Astrocyte (in vitro differentiated cells and primary cell): Measurements from ENCODE around the gene FGF12.

Experiments
- CTCF ChIP-seq: IDR thresholded peaks from 2 replicates; pipeline ENCODE4 v1.5.1; 2011; ENCODE audit warnings: low read depth, mild to moderate bottlenecking, inconsistent platforms, low read length, moderate library complexity; ENCODE audit not compliant: insufficient read depth
- EZH2 ChIP-seq: IDR thresholded peaks from 2 replicates; pipeline ENCODE4 v1.6.1; 2012; ENCODE audit warnings: mild to moderate bottlenecking, low read length, inconsistent platforms; ENCODE audit not compliant: insufficient read depth

DNA sequence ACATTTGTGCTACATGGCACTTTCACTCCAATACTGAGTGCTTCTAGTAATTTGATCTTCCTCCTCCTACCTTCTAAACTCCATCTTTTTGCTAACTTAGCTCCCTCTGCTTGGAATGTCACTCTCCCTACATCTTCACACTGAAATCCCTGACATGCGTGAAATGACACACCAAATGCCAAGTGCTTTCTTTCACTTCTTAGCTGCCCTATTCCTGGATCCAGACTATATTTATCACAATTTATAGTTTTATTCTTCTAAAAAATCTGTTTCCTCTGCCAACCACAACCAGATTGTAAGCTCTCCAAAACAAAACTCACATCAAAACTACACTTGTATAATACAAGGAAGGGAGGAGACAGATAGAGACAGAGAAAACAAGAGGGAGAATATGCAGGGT is 387.3 kb downstream of the FGF12 start:
- TF ChIP-seq CTCF (no peak), EZH2 (no peak)
